K562 (cell line): ENCODE results near the gene HOXA7. TPM values are rescaled to one million over a fixed set of nuclear protein-coding genes. Genes with fewer than 3 reads are reported as not detected.

ENCODE experiments used
- ATAC-seq: fragments of 200-7000 bp; cut with Tn5 transposase; 3 replicates; pipeline ENCODE4 v1.9.1; 2020; ENCODE audit warnings: moderate library complexity
- BruUV-seq: library from RNA; stranded (reverse); fragments of 400-500 nt; replicated peaks from 2 replicates; lab custom pipeline; 2021; lab: Mats Ljungman, UMichigan
- CTCF ChIA-PET: fragments of 300-600 bp; formaldehyde crosslinking; extraction: SDS; loops from one replicate; lab custom pipeline; 2021; ENCODE audit warnings: low intra/inter-chr PET ratio; lab: Yijun Ruan, JAX
- POLR2A ChIA-PET: fragments of 300-600, 350-650 bp; sonication (Branson Sonifier 250); formaldehyde crosslinking; extraction: SDS; loops from one replicate; lab custom pipeline; 2021; ENCODE audit warnings: antibody characterized with exemption, inconsistent platforms; lab: Yijun Ruan, JAX
- DNase-seq, 4 experiments: peaks; one replicate each; pipeline versions ENCODE4 v3.0.0 to v3.0.0-alpha.2; 2011 to 2018; ENCODE audit warnings: low spot score in 3 of 4, mixed read lengths in 3 of 4; ENCODE audit errors: extremely low read depth in 1 of 4
- FAIRE-seq: peaks from 2 replicates; lab custom pipeline; 2011; peaks lifted over from hg19 to GRCh38; lab: Jason Lieb, UNC
- H2AFZ ChIP-seq: 2 replicates; pipeline ENCODE4 v1.6.0; 2011; ENCODE audit warnings: low read depth, low read length, control low read depth, inconsistent platforms
- H3K27ac ChIP-seq: fragments of 200-600 bp; 3 replicates; pipeline ENCODE4 v1.8.0; 2011; ENCODE audit warnings: low read depth, mild to moderate bottlenecking, control low read depth, inconsistent platforms, low read length, moderate library complexity, mixed read lengths; ENCODE audit errors: extremely low read depth
- H3K27me3 ChIP-seq, 2 experiments: fragments of 300-600 bp in 1 of 2; 2 replicates in 1 of 2; 3 replicates in 1 of 2; pipeline versions ENCODE4 v1.6.0 to v1.8.0; 2011; ENCODE audit warnings: inconsistent platforms in 2 of 2, low read length in 2 of 2, mild to moderate bottlenecking in 1 of 2, mixed read lengths in 1 of 2, moderate library complexity in 1 of 2; ENCODE audit not compliant: control insufficient read depth in 2 of 2, insufficient read depth in 2 of 2
- H3K36me3 ChIP-seq: fragments of 300-600 bp; 3 replicates; pipeline ENCODE4 v1.8.0; 2011; ENCODE audit warnings: mild to moderate bottlenecking, low read length, inconsistent platforms; ENCODE audit not compliant: control insufficient read depth, insufficient read depth
- H3K4me1 ChIP-seq, 2 experiments: fragments of 200-600 bp in 1 of 2; replicated peaks in 1 of 2; 2 replicates in 1 of 2; 3 replicates in 1 of 2; pipeline versions ENCODE4 v1.5.1 to v1.8.0; 2011; ENCODE audit warnings: inconsistent platforms in 2 of 2, low read length in 2 of 2, mild to moderate bottlenecking in 1 of 2, mixed read lengths in 1 of 2, moderate library complexity in 1 of 2; ENCODE audit not compliant: control insufficient read depth in 2 of 2, insufficient read depth in 2 of 2
- H3K4me2 ChIP-seq: 2 replicates; pipeline ENCODE4 v1.6.1; 2011; ENCODE audit warnings: low read length, control low read depth, inconsistent platforms, mixed read lengths; ENCODE audit not compliant: insufficient read depth
- H3K4me3 ChIP-seq: fragments of 200-600 bp; sonication (generic), shearing (Covaris generic); 2 replicates; pipeline ENCODE4 v1.5.1; 2016; ENCODE audit warnings: control low read depth, inconsistent platforms
- H3K79me2 ChIP-seq: fragments of 200-600 bp; 3 replicates; pipeline ENCODE4 v1.8.0; 2011; ENCODE audit warnings: low read length, inconsistent platforms; ENCODE audit not compliant: control insufficient read depth, insufficient read depth
- H3K9ac ChIP-seq, 2 experiments: 2 replicates each; pipeline versions ENCODE4 v1.6.0 to v1.6.1; 2011; ENCODE audit warnings: low read depth in 2 of 2, low read length in 2 of 2, control low read depth in 1 of 2, inconsistent platforms in 1 of 2, mild to moderate bottlenecking in 1 of 2, mixed read lengths in 1 of 2; ENCODE audit not compliant: insufficient read depth in 1 of 2
- H3K9me1 ChIP-seq: one replicate; pipeline ENCODE4 v1.6.0; 2011; ENCODE audit warnings: inconsistent platforms, mild to moderate bottlenecking, low read length, moderate library complexity; ENCODE audit not compliant: control insufficient read depth, insufficient read depth
- H3K9me3 ChIP-seq: replicated peaks from 2 replicates; pipeline ENCODE4 v1.5.1; 2011; ENCODE audit warnings: low read depth, low read length, inconsistent platforms; ENCODE audit not compliant: control insufficient read depth, insufficient read depth
- H4K20me1 ChIP-seq: replicated peaks from 2 replicates; pipeline ENCODE4 v1.6.1; 2011; ENCODE audit warnings: low read length, inconsistent platforms, mixed read lengths; ENCODE audit not compliant: control insufficient read depth, insufficient read depth
- ARID3A ChIP-seq: IDR thresholded peaks from 2 replicates; pipeline ENCODE4 v1.6.1; 2012; ENCODE audit warnings: low read depth, low read length, improper control_type of control experiment, borderline replicate concordance
- HOXB6 ChIP-seq: fragments of 250-450 bp; sonication (Bioruptor Pico); IDR thresholded peaks from 2 replicates; pipeline ENCODE4 v1.5.1; 2022; ENCODE audit warnings: mild to moderate bottlenecking, borderline replicate concordance
- SMC3 ChIP-seq: conservative IDR thresholded peaks from 2 replicates; pipeline ENCODE4 v1.6.1; 2011; ENCODE audit warnings: low read depth, low read length, improper control_type of control experiment; ENCODE audit not compliant: insufficient read depth
- STAT6 ChIP-seq: sonication (generic); formaldehyde crosslinking; IDR thresholded peaks from 2 replicates; pipeline ENCODE4 v1.8.1; 2023; ENCODE audit warnings: mild to moderate bottlenecking, missing genetic modification reagents
- TCFL5 ChIP-seq: fragments of 250-450 bp; sonication (Bioruptor Pico); conservative IDR thresholded peaks from 2 replicates; pipeline ENCODE4 v1.6.1; 2021; ENCODE audit warnings: mild to moderate bottlenecking, moderate library complexity, matching md5 sums
- ZNF561 ChIP-seq: fragments of 450-650 bp; formaldehyde crosslinking; conservative IDR thresholded peaks from 2 replicates; pipeline ENCODE4 v1.4.0; 2020; ENCODE audit warnings: mild to moderate bottlenecking, moderate library complexity
- ZNF584 ChIP-seq: fragments of 200-800 bp; sonication (Bioruptor generic); IDR thresholded peaks from 2 replicates; pipeline ENCODE4 v1.6.1; 2016; ENCODE audit warnings: low read depth, mild to moderate bottlenecking, missing genetic modification characterization, missing compliant biosample characterization
- WGBS: fragments of 100-300 bp; shearing (Covaris generic); methylation state at CpG from one replicate; pipeline ENCODE4 v1.1.6; 2016; ENCODE audit warnings: low coverage, mixed read lengths; ENCODE audit not compliant: insufficient coverage; ENCODE audit errors: missing lambda C conversion rate; 5-methylcytosine and 5-hydroxymethylcytosine counted together
- in situ Hi-C: fragments of 300-500 bp; cut with MboI; formaldehyde crosslinking; loops from 4 replicates; pipeline ENCODE4 v1.15.0; 2018; ENCODE audit warnings: inconsistent platforms, mixed read lengths
- intact Hi-C: fragments of 100-400 bp; cut with micrococcal nuclease; formaldehyde crosslinking; loops from 2 replicates; pipeline ENCODE4 v1.14.2; 2022
- polyA plus RNA-seq, 8 experiments: library from polyadenylated mRNA; depleted of rRNA in 4 of 8; stranded (reverse) in 5 of 8; unstranded in 3 of 8; fragments of >200 nt; fragmentation: Nextera tagmentation in 2 of 8; fragmentation: Illumina TruSeq in 1 of 8; extraction: Ambion mirVana in 2 of 8; extraction: Trizol in 1 of 8; gene quantifications; 2 replicates each; pipeline versions ENCODE4 v1.2.1 to v1.2.3, GENCODE V29; 2011 to 2014; ENCODE audit warnings: inconsistent platforms in 1 of 8, missing spikeins in 1 of 8
- total RNA-seq, 7 experiments: library from RNA; depleted of rRNA in 6 of 7; stranded (reverse); fragments of >200 nt in 6 of 7; fragmentation: Illumina TruSeq in 2 of 7; extraction: Trizol in 2 of 7; gene quantifications; 2 replicates each; pipeline versions ENCODE4 v1.2.1 to v1.2.3, GENCODE V29; 2011 to 2021; ENCODE audit warnings: low replicate concordance in 1 of 7

The HOXA7 gene
- total and polyA plus RNA-seq, 9 of the 15 experiments (the other 6 are each of a cell fraction or from before 2014, with no cell fraction given) = not detected

GRCh38 chr7:27161214-27161720 lies 4.8 kb upstream of the HOXA7 start:
- Histone ChIP-seq H3K79me2 (no peaks in the 10 kb centered on the region), H3K9ac (peak overlapping the region in 1 of 2 experiments; percentile 66; a peak in 1 of 4 replicates), H3K27ac (no peak overlapping the region), H3K9me3 (no peaks in the 10 kb centered on the region), H3K4me2 (peak overlapping the region; percentile 70), H3K4me3 (peak overlapping the region; percentile 14), H2AFZ (peak overlapping the region; percentile 83), H3K9me1 (no peaks in the 10 kb centered on the region), H3K4me1 (peaks cover 0 to 26% of the 10 kb centered on the region in 2 experiments; a peak in 2 of 5 replicates), H3K27me3 (peaks cover 18 to 74% of the 10 kb centered on the region in 2 experiments), H4K20me1 (no peaks in the 10 kb centered on the region), H3K36me3 (no peaks in the 10 kb centered on the region)
- 4% methylated on average over 18 of the region's 27 CpGs for WGBS
- no peak; the same call in 2 of the 3 replicates for ATAC-seq
- peak in 2 of 4 experiments; percentile 26 to 33 for DNase-seq
- intact Hi-C loops (loop anchor here (2.0 to 5.0 kb wide), 5 partner anchors 299 to 1269 kb away; partner anchors contain the start of genes SKAP2 and SNX10), in situ Hi-C loops (loop anchor here (25.0 kb wide), 3 partner anchors 649 to 1274 kb away; no protein-coding TSS in a partner anchor)
- BruUV-seq = no TSS peak
- FAIRE-seq = no peak
- TF ChIP-seq ARID3A (no peak), TCFL5 (no peak), ZNF584 (CRISPR knock-in tag) (no peak), ZNF561 (no peak), STAT6 (no peak), SMC3 (no peak), HOXB6 (no peak)
- POLR2A ChIA-PET = interaction anchor here (0.7 to 1.5 kb wide), 4 partner anchors 9 to 649 kb away, joined by 3 to 4 read pairs (median 3); no protein-coding TSS in a partner anchor
- CTCF ChIA-PET = interaction anchor here (0.6 to 2.5 kb wide), 7 partner anchors 35 to 793 kb away, joined by 3 to 16 read pairs (median 4); no protein-coding TSS in a partner anchor
